ENCODE data around the gene ATP11A.

The ATP11A gene

GRCh38 chr13:112898621-112899280, 208.9 kb downstream of the ATP11A start:
- DNase-seq = no peak

GRCh38 chr13:112899281-112900225, 209.7 kb downstream of the ATP11A start:
- no peak for DNase-seq

- DNase-seq = no peak
Observed at GRCh38 chr13:112900226-112900600, 210.4 kb downstream of the ATP11A start.

- no peak for DNase-seq
Observed at GRCh38 chr13:112900691-112901091, 210.9 kb downstream of the ATP11A start.

- no peak for DNase-seq
Observed at GRCh38 chr13:112902101-112902651, 212.3 kb downstream of the ATP11A start.

- no peak for DNase-seq
Observed at GRCh38 chr13:112902669-112903068, 212.8 kb downstream of the ATP11A start.

- no peak for DNase-seq
Observed at GRCh38 chr13:112903071-112903577, 213.3 kb downstream of the ATP11A start.

GRCh38 chr13:112903606-112904195, 213.9 kb downstream of the ATP11A start:
- no peak for DNase-seq

- no peak for DNase-seq
Observed at GRCh38 chr13:112904436-112904960, 214.7 kb downstream of the ATP11A start.

- DNase-seq = no peak
Observed at GRCh38 chr13:112905086-112905485, 215.2 kb downstream of the ATP11A start.

GRCh38 chr13:112905619-112905989, 215.8 kb downstream of the ATP11A start:
- DNase-seq = no peak

GRCh38 chr13:112905990-112906641, 216.3 kb downstream of the ATP11A start:
- no peak for DNase-seq

GRCh38 chr13:112907286-112907685, 217.4 kb downstream of the ATP11A start:
- no peak for DNase-seq

GRCh38 chr13:112907871-112908331, 218.1 kb downstream of the ATP11A start:
- DNase-seq = no peak

- DNase-seq = no peak
Observed at GRCh38 chr13:112908342-112908741, 218.5 kb downstream of the ATP11A start.

- no peak for DNase-seq
Observed at GRCh38 chr13:112910016-112910415, 220.2 kb downstream of the ATP11A start.

- DNase-seq = no peak
Observed at GRCh38 chr13:112910616-112911280, 220.9 kb downstream of the ATP11A start.

GRCh38 chr13:112911285-112911701, 221.5 kb downstream of the ATP11A start:
- DNase-seq = no peak

GRCh38 chr13:112911883-112912282, 222.0 kb downstream of the ATP11A start:
- DNase-seq = no peak

GRCh38 chr13:112912726-112913440, 223.0 kb downstream of the ATP11A start:
- DNase-seq = no peak

- DNase-seq = no peak
Observed at GRCh38 chr13:112916296-112916695, 226.5 kb downstream of the ATP11A start.

Data from NCI-H446 treated with DMSO at 0.1 percent for 48 hours (cell line).